ENCODE results near the gene KPNA4.

The KPNA4 gene

DNA sequence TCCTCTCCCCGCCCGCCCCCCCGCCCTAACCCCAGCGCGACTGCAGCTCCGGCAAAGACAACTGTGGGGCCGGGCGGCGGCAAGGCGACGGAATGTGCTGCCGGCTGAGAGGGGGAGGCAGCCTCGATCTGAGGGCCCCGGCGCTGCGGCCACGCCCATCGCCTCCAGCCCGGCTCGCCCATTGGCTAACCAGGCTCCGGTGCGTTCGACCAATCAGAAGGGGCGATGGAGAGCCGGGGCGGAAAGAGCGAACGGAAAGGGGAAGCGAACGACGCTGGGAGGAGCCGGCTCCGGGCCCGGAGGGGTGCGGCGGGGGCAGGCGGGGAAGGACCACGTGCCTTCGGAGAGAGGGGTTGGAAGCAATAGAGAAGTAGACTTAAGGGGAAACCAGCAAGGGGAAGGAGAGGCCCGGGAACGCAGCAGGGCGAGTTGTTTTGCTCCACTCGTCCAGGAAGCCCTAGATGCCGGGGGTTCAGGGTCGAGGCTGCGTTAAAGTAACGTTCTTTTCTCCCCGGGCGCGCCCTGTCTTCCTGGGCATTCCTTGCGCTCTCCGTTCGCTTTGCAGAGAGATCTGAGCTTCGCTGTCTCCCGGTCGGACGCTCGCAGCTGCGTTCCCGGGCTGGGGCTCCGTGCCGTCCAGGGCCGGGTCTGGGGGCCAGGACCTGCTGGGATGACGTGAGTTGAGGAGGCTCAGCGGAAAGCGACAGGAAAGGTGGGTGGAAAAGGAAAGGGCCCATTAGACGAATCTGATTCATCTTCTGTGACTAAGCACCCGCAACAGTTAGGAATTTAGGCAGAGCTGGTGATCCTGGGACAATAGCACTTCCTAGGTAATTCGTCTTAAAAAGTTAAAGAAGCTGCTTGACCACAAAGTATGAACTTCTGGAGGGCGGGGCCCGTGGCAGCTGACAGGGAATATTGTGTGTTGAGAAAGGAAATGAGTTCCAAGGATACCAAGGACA is at the start of gene KPNA4:
Gene KPNA4, minus strand, starts transcription at position 130 of the 962 bp plus-strand sequence. CDS start 289 bp downstream, outside the sequence.
- TF ChIP-seq CTCF (IDR thresholded peaks at IDR 0.05; ENCODE audit: borderline replicate concordance, insufficient read depth, low read depth, low read length) = no peak
- H3K4me3 ChIP-seq (ENCODE audit: low read depth, low read length) = peak within 1 kb of the TSS; percentile 97

DNA sequence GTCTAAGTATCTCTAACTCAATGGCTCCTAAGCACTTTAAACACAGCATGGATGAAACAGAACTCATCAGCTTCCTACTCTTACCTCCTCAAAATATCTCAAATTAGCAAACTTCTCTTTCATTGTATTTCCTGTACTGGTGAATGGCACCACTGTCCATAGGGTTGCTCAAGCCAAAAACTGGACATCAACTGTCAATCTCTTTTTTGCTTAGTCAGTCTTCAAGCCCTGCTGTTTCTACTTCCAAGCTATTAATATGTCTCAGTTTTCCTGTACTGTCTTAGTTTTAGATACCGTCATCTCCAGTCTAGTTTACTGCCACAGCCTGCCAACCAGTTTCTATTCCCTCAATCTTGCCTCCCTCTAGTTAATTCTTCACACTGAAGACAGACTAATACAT is 48.3 kb upstream of the KPNA4 start:
- H3K4me3 ChIP-seq (ENCODE audit: low read depth, low read length) = no peak overlapping the region
- no peak for TF ChIP-seq CTCF (IDR thresholded peaks at IDR 0.05; ENCODE audit: borderline replicate concordance, insufficient read depth, low read depth, low read length)

- no peak overlapping the region for H3K4me3 ChIP-seq (ENCODE audit: low read depth, low read length)
- TF ChIP-seq CTCF (IDR thresholded peaks at IDR 0.05; ENCODE audit: borderline replicate concordance, insufficient read depth, low read depth, low read length) = no peak
Measured at GRCh38 chr3:160612386-160613075, 47.2 kb upstream of the KPNA4 start.

GRCh38 chr3:160611141-160611540 is 45.8 kb upstream of the KPNA4 start:
- no peak overlapping the region for H3K4me3 ChIP-seq (ENCODE audit: low read depth, low read length)
- no peak for TF ChIP-seq CTCF (IDR thresholded peaks at IDR 0.05; ENCODE audit: borderline replicate concordance, insufficient read depth, low read depth, low read length)

DNA sequence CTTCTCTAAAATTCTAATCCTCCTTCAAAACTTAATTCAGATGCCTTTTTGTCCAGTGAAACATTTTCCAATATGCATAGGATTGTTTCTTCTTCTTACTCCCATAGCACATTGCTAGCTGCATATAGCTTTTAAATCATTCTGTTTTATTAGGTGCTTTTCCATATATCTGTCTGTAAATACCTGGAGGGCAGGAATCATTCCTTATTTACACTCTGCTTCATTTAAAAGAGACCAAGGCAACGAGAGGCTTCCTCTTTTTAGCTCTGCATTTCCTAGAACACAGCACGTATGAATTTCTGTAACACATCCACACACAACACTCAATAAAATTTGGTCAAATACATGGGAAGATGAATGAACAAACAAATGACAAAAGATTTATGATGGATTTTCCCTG is 43.5 kb upstream of the KPNA4 start:
- no peak overlapping the region for H3K4me3 ChIP-seq (ENCODE audit: low read depth, low read length)
- no peak for TF ChIP-seq CTCF (IDR thresholded peaks at IDR 0.05; ENCODE audit: borderline replicate concordance, insufficient read depth, low read depth, low read length)

- no peak overlapping the region for H3K4me3 ChIP-seq (ENCODE audit: low read depth, low read length)
- no peak for TF ChIP-seq CTCF (IDR thresholded peaks at IDR 0.05; ENCODE audit: borderline replicate concordance, insufficient read depth, low read depth, low read length)
Measured at GRCh38 chr3:160607826-160608225, 42.5 kb upstream of the KPNA4 start.
